Tibial artery (tissue), 4 donors: Measurements from ENCODE around the gene NCDN.

Experiments
- DNase-seq, 2 donors: peaks; one replicate each; pipeline ENCODE4 v3.0.0-alpha.2; 2019
- H3K27ac ChIP-seq, 2 donors: fragments of 200-600 bp; sonication (generic) in 1 of 2; 1 replicate in 1 of 2; 2 replicates in 1 of 2; pipeline ENCODE4 v1.5.1; 2018 to 2019; ENCODE audit warnings: mild to moderate bottlenecking in 1 of 2
- H3K27me3 ChIP-seq, 2 donors: fragments of 200-600 bp; sonication (generic) in 1 of 2; one replicate each; pipeline versions ENCODE4 v1.5.1 to v1.6.0; 2016 to 2019
- H3K36me3 ChIP-seq, 3 donors: fragments of 200-600 bp; sonication (generic) in 2 of 3; one replicate each; pipeline ENCODE4 v1.5.1; 2016 to 2019; ENCODE audit warnings: mild to moderate bottlenecking in 2 of 3
- H3K4me1 ChIP-seq, 4 donors: fragments of 200-600 bp; sonication (generic) in 2 of 4; 1 replicate in 3 of 4; 2 replicates in 1 of 4; pipeline ENCODE4 v1.5.1; 2016 to 2019
- H3K4me3 ChIP-seq, 2 donors: fragments of 200-600 bp; sonication (generic) in 1 of 2; 1 replicate in 1 of 2; 2 replicates in 1 of 2; pipeline ENCODE4 v1.5.1; 2018 to 2019; ENCODE audit warnings: mild to moderate bottlenecking in 2 of 2
- H3K9me3 ChIP-seq, 3 donors: fragments of 200-600 bp; sonication (generic) in 1 of 3; one replicate each; pipeline ENCODE4 v1.5.1; 2016 to 2019
- CTCF ChIP-seq, 2 experiments: fragments of 200-600 bp in 1 of 2; fragments of 450-650 bp in 1 of 2; IDR thresholded peaks; one replicate each; pipeline ENCODE4 v1.5.1; 2017 to 2019; ENCODE audit warnings: antibody characterized with exemption in 2 of 2, mild to moderate bottlenecking in 1 of 2, moderate library complexity in 1 of 2
- intact Hi-C: fragments of 100-400 bp; cut with DNase I; formaldehyde crosslinking; loops from one replicate; pipeline ENCODE4 v1.15.0; 2023; ENCODE audit warnings: low total_unique reads

The NCDN gene

DNA sequence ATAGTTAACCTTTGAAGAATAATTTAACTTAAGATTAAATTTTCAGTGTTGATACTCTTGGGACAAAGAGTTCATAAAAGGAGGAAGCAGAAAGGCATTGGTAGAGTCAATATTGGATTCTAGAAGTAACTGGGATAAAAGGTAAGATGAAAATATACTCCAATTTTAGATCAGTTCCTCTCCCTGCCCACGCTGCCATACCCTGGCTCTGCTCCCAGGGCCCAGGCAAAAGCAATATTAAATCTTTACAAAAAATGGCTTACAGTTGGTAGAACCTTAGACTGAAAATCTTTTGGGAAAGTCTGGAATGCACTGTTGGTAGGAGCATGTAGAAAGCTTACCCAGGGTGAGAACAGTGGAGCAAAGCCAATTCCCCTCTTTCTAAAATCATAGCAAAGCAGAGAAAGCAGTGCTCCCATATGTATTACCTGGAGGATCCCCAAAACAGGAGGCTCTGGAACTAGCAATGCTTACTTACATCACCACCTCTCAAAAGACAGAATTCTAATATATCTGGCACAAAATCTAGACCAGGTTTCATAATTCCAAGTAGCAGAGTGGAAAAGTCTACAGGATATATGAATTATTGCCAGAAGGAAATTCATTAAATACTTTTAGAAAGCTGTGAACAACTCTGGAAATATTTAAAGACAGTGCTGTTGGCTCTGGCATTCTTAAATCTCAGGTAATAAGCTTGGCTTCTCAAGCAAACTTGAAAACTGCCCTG is 24.9 kb upstream of the NCDN start:
- no peak overlapping the region for H3K4me3 ChIP-seq
- intact Hi-C loops = no loop called here
- H3K27ac ChIP-seq = peak overlapping the region in 1 of 2 donors; percentile 36
- H3K9me3 ChIP-seq = no peaks in the 10 kb centered on the region
- H3K4me1 ChIP-seq = peaks cover 0 to 37% (median 26%) of the 10 kb centered on the region in 4 donors
- DNase-seq = no peak
- no peaks in the 10 kb centered on the region for H3K27me3 ChIP-seq
- peaks cover 0 to 9% (median 4%) of the 10 kb centered on the region in 3 donors for H3K36me3 ChIP-seq
- TF ChIP-seq CTCF (IDR thresholded peaks at IDR 0.05) = no peak

GRCh38 chr1:35533586-35533985 is 24.0 kb upstream of the NCDN start:
- peaks cover 0 to 46% (median 30%) of the 10 kb centered on the region in 4 donors for H3K4me1 ChIP-seq
- intact Hi-C loops = no loop called here
- no peaks in the 10 kb centered on the region for H3K27me3 ChIP-seq
- DNase-seq = no peak
- TF ChIP-seq CTCF (IDR thresholded peaks at IDR 0.05) = no peak
- H3K4me3 ChIP-seq = no peak overlapping the region
- H3K36me3 ChIP-seq = peaks cover 0 to 9% (median 4%) of the 10 kb centered on the region in 3 donors
- no peaks in the 10 kb centered on the region for H3K9me3 ChIP-seq
- H3K27ac ChIP-seq = no peak overlapping the region

DNA sequence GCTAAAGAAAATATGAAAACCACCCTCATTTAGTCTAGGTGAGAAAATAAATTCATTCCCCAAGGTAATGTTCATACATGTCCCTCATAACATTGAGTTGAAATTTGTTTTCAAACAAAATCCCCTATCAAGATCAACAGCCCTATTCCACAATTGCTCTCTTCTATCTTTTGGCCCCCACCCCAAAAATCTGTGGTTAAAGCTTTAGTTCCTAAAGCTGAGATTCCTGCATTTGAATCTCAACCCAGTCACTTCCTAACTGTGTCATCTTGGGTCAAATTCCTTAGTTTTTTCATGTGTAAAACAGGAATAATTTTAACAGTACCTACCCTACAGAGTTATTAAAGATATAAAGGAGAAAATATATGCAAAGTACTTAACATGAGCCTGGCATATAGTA is 22.4 kb upstream of the NCDN start:
- no peak for TF ChIP-seq CTCF (IDR thresholded peaks at IDR 0.05)
- intact Hi-C loops = no loop called here
- Histone ChIP-seq H3K4me3 (no peak overlapping the region), H3K27ac (no peak overlapping the region), H3K9me3 (no peaks in the 10 kb centered on the region), H3K4me1 (peaks cover 0 to 62% (median 47%) of the 10 kb centered on the region in 4 donors), H3K36me3 (peaks cover 0 to 9% (median 4%) of the 10 kb centered on the region in 3 donors), H3K27me3 (no peaks in the 10 kb centered on the region)
- DNase-seq = no peak

GRCh38 chr1:35536556-35537162 is 20.9 kb upstream of the NCDN start:
- H3K27ac ChIP-seq = no peak overlapping the region
- no peaks in the 10 kb centered on the region for H3K36me3 ChIP-seq
- no peak for TF ChIP-seq CTCF (IDR thresholded peaks at IDR 0.05)
- H3K4me1 ChIP-seq = peaks cover 0 to 71% (median 51%) of the 10 kb centered on the region in 4 donors
- intact Hi-C loops = no loop called here
- DNase-seq = no peak
- no peaks in the 10 kb centered on the region for H3K27me3 ChIP-seq
- no peaks in the 10 kb centered on the region for H3K9me3 ChIP-seq
- H3K4me3 ChIP-seq = no peak overlapping the region

- Histone ChIP-seq H3K4me1 (peaks cover 0 to 67% (median 42%) of the 10 kb centered on the region in 4 donors), H3K27ac (peak overlapping the region; percentile 55 to 68), H3K36me3 (no peaks in the 10 kb centered on the region), H3K9me3 (no peaks in the 10 kb centered on the region), H3K27me3 (no peaks in the 10 kb centered on the region), H3K4me3 (no peak overlapping the region)
- intact Hi-C loops = no loop called here
- no peak for DNase-seq
- TF ChIP-seq CTCF (IDR thresholded peaks at IDR 0.05) = no peak
Measured at GRCh38 chr1:35537806-35538205, 19.8 kb upstream of the NCDN start.
